Left lung (tissue), 10 donors: ENCODE data around the gene CYP3A7. TPM values are rescaled to one million over a fixed set of nuclear protein-coding genes. Genes with fewer than 3 reads are reported as not detected.
"Not testable (repeated sequence)": the region's sequence is repeated elsewhere in the genome, so short reads cannot be mapped to it uniquely, and the experiment has no call there.

ENCODE experiments used
- ATAC-seq: fragments of 200-7000 bp; cut with Tn5 transposase; one replicate; pipeline ENCODE4 v1.9.1; 2020; ENCODE audit warnings: moderate library complexity
- DNase-seq, 4 donors: peaks; one replicate each; pipeline ENCODE4 v3.0.0-alpha.2; 2013 to 2020
- H3K27ac ChIP-seq, 2 donors: fragments of 200-600 bp; sonication (generic) in 1 of 2; one replicate each; pipeline versions ENCODE4 v1.5.0 to v1.8.0; 2020 to 2021
- H3K27me3 ChIP-seq, 2 donors: fragments of 200-600 bp; sonication (generic) in 1 of 2; one replicate each; pipeline versions ENCODE4 v1.5.0 to v1.8.0; 2020 to 2021
- H3K36me3 ChIP-seq, 2 donors: fragments of 200-600 bp; sonication (generic) in 1 of 2; one replicate each; pipeline versions ENCODE4 v1.5.0 to v1.8.0; 2020 to 2021
- H3K4me1 ChIP-seq, 2 donors: fragments of 200-600 bp; one replicate each; pipeline ENCODE4 v1.8.0; 2021
- H3K4me3 ChIP-seq, 2 donors: fragments of 200-600 bp; sonication (generic) in 1 of 2; one replicate each; pipeline versions ENCODE4 v1.5.0 to v1.8.0; 2020 to 2021; ENCODE audit warnings: mild to moderate bottlenecking in 1 of 2
- H3K9me3 ChIP-seq, 2 donors: fragments of 200-600 bp; sonication (generic) in 1 of 2; one replicate each; pipeline versions ENCODE4 v1.5.0 to v1.8.0; 2020 to 2021
- CTCF ChIP-seq, 2 donors: fragments of 200-600 bp; sonication (generic) in 1 of 2; IDR thresholded peaks; one replicate each; pipeline versions ENCODE4 v1.5.0 to v1.8.0; 2021; ENCODE audit warnings: antibody characterized with exemption in 2 of 2
- intact Hi-C, 2 donors: fragments of 100-400 bp; cut with DNase I; formaldehyde crosslinking; loops; one replicate each; pipeline versions ENCODE4 v1.11.2 to v1.14.2; 2022
- polyA plus RNA-seq, 6 donors: library from polyadenylated mRNA; unstranded; fragments of 120-200 nt; gene quantifications; one replicate each; pipeline ENCODE4 v1.2.1, GENCODE V29; 2013; ENCODE audit not compliant: insufficient read length in 6 of 6
- total RNA-seq, 2 donors: library from RNA; stranded (reverse); fragmentation: NEBNext Ultra II Directional; extraction: Animal tissue kit (Norgen Biotek cat#: 25700); gene quantifications; one replicate each; pipeline ENCODE4 v1.2.1, GENCODE V29; 2021
- donor health status: DM: no; HTN: yes; CAD: no.
- donor health status: DM: no; HTN: no; CAD: no.

CYP3A7 gene
- total and polyA plus RNA-seq, 8 donors = 0.37 to 2.9 (median 0.87) TPM

- intact Hi-C loops = no loop called here
- H3K4me1 ChIP-seq = no peaks in the 10 kb centered on the region
- no peaks in the 10 kb centered on the region for H3K27me3 ChIP-seq
- DNase-seq (no peak), ATAC-seq (no peak)
- H3K27ac ChIP-seq = no peak overlapping the region
- H3K9me3 ChIP-seq = no peaks in the 10 kb centered on the region
- peaks cover 0 to 13% of the 10 kb centered on the region in 2 donors for H3K36me3 ChIP-seq
- no peak for TF ChIP-seq CTCF (IDR thresholded peaks at IDR 0.05)
- H3K4me3 ChIP-seq = no peak overlapping the region
Observed at GRCh38 chr7:99666013-99666395, 69.0 kb downstream of the CYP3A7 start.

- intact Hi-C loops = no loop called here
- no peaks in the 10 kb centered on the region for H3K27me3 ChIP-seq
- no peak for TF ChIP-seq CTCF (IDR thresholded peaks at IDR 0.05)
- H3K9me3 ChIP-seq = no peaks in the 10 kb centered on the region
- peaks cover 0 to 18% of the 10 kb centered on the region in 2 donors for H3K36me3 ChIP-seq
- DNase-seq = no peak
- no peaks in the 10 kb centered on the region for H3K4me1 ChIP-seq
- ATAC-seq = no peak
- H3K27ac ChIP-seq = no peak overlapping the region
- no peak overlapping the region for H3K4me3 ChIP-seq
Observed at GRCh38 chr7:99665312-99666012, 69.5 kb downstream of the CYP3A7 start.

GRCh38 chr7:99657879-99658278 is 77.1 kb downstream of the CYP3A7 start:
- H3K27ac ChIP-seq, H3K27me3 ChIP-seq, intact Hi-C loops, H3K4me1 ChIP-seq, ATAC-seq, DNase-seq, H3K4me3 ChIP-seq, H3K9me3 ChIP-seq: not testable (repeated sequence)
- H3K36me3 ChIP-seq = peaks cover 0 to 15% of the 10 kb centered on the region in 2 donors

Other genes with a start within 250 kb of the CYP3A7 start
- gene ZNF394, start 234.9 kb downstream of the CYP3A7 start, total RNA-seq = 10 to 100 TPM; 18.6 to 28.9 TPM
- 10 to 100 TPM; 14.9 to 18.0 (median 17.2) TPM for gene ZNF394, start 234.9 kb downstream of the CYP3A7 start, polyA plus RNA-seq
- gene ZKSCAN5, start 230.5 kb downstream of the CYP3A7 start, total RNA-seq = 1 to 10 TPM; 6.7 to 7.6 TPM
- gene ZKSCAN5, start 230.5 kb downstream of the CYP3A7 start, polyA plus RNA-seq = 10 to 100 TPM; 15.1 to 16.2 (median 15.5) TPM
- 1 to 10 TPM; 4.1 to 6.4 TPM for gene FAM200A, start 183.1 kb downstream of the CYP3A7 start, total RNA-seq
- 10 to 100 TPM; 14.9 to 16.4 (median 15.4) TPM for gene FAM200A, start 183.1 kb downstream of the CYP3A7 start, polyA plus RNA-seq
- 10 to 100 TPM; 56.0 to 67.2 TPM for gene ZNF655, start 176.6 kb downstream of the CYP3A7 start, total RNA-seq
- gene ZNF655, start 176.6 kb downstream of the CYP3A7 start, polyA plus RNA-seq = 100 to 1,000 TPM in 1 of 6 donors, 10 to 100 TPM in 5; 78.1 to 107 (median 95.8) TPM
- gene TMEM225B, start 136.9 kb downstream of the CYP3A7 start, total RNA-seq = under 1 TPM; 0.60 to 0.93 TPM
- 1 to 10 TPM; 1.1 to 1.9 (median 1.7) TPM for gene TMEM225B, start 136.9 kb downstream of the CYP3A7 start, polyA plus RNA-seq
- 10 to 100 TPM; 15.3 to 17.5 TPM for gene ZSCAN25, start 118.2 kb downstream of the CYP3A7 start, total RNA-seq
- 10 to 100 TPM; 17.5 to 21.3 (median 19.6) TPM for gene ZSCAN25, start 118.2 kb downstream of the CYP3A7 start, polyA plus RNA-seq
- gene CYP3A5, start 55.2 kb downstream of the CYP3A7 start, total RNA-seq = 1 to 10 TPM; 5.7 to 6.0 TPM
- gene CYP3A5, start 55.2 kb downstream of the CYP3A7 start, polyA plus RNA-seq = 10 to 100 TPM; 16.2 to 29.5 (median 22.8) TPM
- gene CYP3A4, start 49.0 kb upstream of the CYP3A7 start, total RNA-seq = not detected
- gene CYP3A4, start 49.0 kb upstream of the CYP3A7 start, polyA plus RNA-seq = under 1 TPM; 0.17 to 0.39 (median 0.25) TPM
- gene CYP3A43, start 92.8 kb upstream of the CYP3A7 start, total RNA-seq = not detected
- under 1 TPM; 0.21 to 0.53 (median 0.37) TPM for gene CYP3A43, start 92.8 kb upstream of the CYP3A7 start, polyA plus RNA-seq
- under 1 TPM in 1 of 2 donors, not detected in 1; 0.94 TPM for gene OR2AE1, start 141.8 kb upstream of the CYP3A7 start, total RNA-seq
- under 1 TPM in 2 of 6 donors, not detected in 4; 0.13 to 0.18 TPM for gene OR2AE1, start 141.8 kb upstream of the CYP3A7 start, polyA plus RNA-seq
- 10 to 100 TPM; 23.6 to 27.0 TPM for gene TRIM4, start 184.3 kb upstream of the CYP3A7 start, total RNA-seq
- 10 to 100 TPM; 35.3 to 45.2 (median 38.9) TPM for gene TRIM4, start 184.3 kb upstream of the CYP3A7 start, polyA plus RNA-seq
- gene GJC3, start 194.4 kb upstream of the CYP3A7 start, total RNA-seq = under 1 TPM in 1 of 2 donors, not detected in 1; 0.24 TPM
- gene GJC3, start 194.4 kb upstream of the CYP3A7 start, polyA plus RNA-seq = 1 to 10 TPM in 4 of 6 donors, under 1 TPM in 2; 0.98 to 1.3 (median 1.1) TPM
- gene AZGP1, start 240.8 kb upstream of the CYP3A7 start, total RNA-seq = 10 to 100 TPM in 1 of 2 donors, 1 to 10 TPM in 1; 5.0 to 40.3 TPM
- 100 to 1,000 TPM in 1 of 6 donors, 1 to 10 TPM in 2, under 1 TPM in 3; 0.29 to 110 (median 0.94) TPM for gene AZGP1, start 240.8 kb upstream of the CYP3A7 start, polyA plus RNA-seq